Thoracic aorta endothelial cell (primary cell): ENCODE measurements around the gene NOP14. TPM values are rescaled to one million over a fixed set of nuclear protein-coding genes. Genes with fewer than 3 reads are reported as not detected.

Experiments used
- total RNA-seq: library from RNA; depleted of rRNA; stranded (reverse); fragments of >200 nt; gene quantifications from 2 replicates; pipeline ENCODE4 v1.2.3, GENCODE V29; 2012

Gene NOP14
- total RNA-seq = 51.0 and 52.1 TPM in 2 replicates

DNA sequence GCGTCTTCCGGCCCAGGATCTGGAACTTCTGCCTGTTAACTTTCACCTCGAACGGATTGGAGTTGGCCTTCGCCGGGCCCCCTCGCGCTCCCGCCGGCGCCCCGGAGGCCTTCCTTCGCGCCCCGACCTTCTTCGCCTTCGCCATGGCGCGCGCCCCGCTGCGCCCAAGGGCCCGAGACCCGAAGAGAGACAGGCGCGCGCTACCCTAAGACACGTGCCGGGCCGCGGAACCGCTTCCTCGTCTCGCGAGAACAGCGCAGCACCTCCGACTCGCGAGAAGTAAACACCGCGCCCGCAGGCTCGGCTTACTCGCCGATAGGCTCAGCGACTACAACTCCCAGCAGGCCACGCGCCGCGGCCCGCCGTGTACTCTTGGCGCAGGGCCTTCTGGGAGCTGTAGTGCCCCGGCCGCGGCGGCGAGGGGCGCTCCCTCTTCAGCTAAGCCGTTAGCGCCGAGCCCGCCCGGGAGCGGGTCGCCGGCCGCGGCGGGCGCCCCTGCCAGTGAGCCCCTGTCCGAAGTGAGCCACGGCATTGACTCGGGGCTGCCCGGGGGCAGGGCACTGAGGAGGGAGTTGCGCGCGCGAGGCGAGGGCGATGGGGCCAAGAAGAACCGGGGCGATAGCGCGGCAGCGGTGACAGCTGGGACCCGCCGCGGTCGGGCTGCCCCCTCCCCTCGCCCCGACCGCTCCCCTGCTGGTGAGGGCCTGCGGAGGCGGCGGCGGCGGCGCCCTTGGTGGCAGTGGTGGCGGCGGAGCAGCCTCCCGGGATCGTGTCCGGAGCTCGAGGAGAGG is at the start of gene NOP14, which contains the start of gene GRK4:
Gene NOP14 (minus strand): TSS at position 232 of the 791 bp plus-strand sequence. CDS start 87 bp downstream, at position 145.
Gene GRK4 (plus strand): TSS at position 397 of the 791 bp plus-strand sequence. CDS start 500 bp downstream, outside the sequence.

Other genes starting within 250 kb of the NOP14 start
- 62.5 and 63.4 TPM in 2 replicates for gene TNIP2, start 207.1 kb downstream of the NOP14 start, total RNA-seq
- gene SH3BP2, start 170.3 kb downstream of the NOP14 start, total RNA-seq = 46.3 and 64.5 TPM in 2 replicates
- 210 and 212 TPM in 2 replicates for gene ADD1, start 119.6 kb downstream of the NOP14 start, total RNA-seq
- 4.6 and 5.2 TPM in 2 replicates for gene GRK4, start 165 bp upstream of the NOP14 start, total RNA-seq
- gene HTT-AS, start 111.1 kb upstream of the NOP14 start, total RNA-seq = not detected in 2 replicates
- 52.3 and 63.7 TPM in 2 replicates for gene HTT, start 111.3 kb upstream of the NOP14 start, total RNA-seq